Measurements from ENCODE around the gene MBD4. TPM values are rescaled to one million over a fixed set of nuclear protein-coding genes. Genes with fewer than 3 reads are reported as not detected.
"Not testable (repeated sequence)": the region's sequence is repeated elsewhere in the genome, so short reads cannot be mapped to it uniquely, and the experiment has no call there.

Gene MBD4
- total RNA-seq, 3 donors from 2014 or later (not counting 1 experiment from before 2014, with no cell fraction given) = 46.4 to 55.6 (median 48.0) TPM

- H3K36me3 ChIP-seq (ENCODE audit: control insufficient read depth, insufficient read depth, low read length) = peaks cover 32% of the 10 kb centered on the region
- intact Hi-C loops (cut with micrococcal nuclease) = no loop called here
- H3K9me3 ChIP-seq (ENCODE audit: control insufficient read depth, insufficient read depth, low read length) = no peaks in the 10 kb centered on the region
- no peaks in the 10 kb centered on the region for H3K9me3 Mint-ChIP-seq
- ATAC-seq (no peak), DNase-seq (no peak)
- no peak overlapping the region for H3K4me3 ChIP-seq (ENCODE audit: low read length)
- no peaks in the 10 kb centered on the region for H3K27me3 ChIP-seq (ENCODE audit: control insufficient read depth, insufficient read depth, low read length)
- H3K27ac Mint-ChIP-seq = no peak overlapping the region
- peaks cover 0 to 5% of the 10 kb centered on the region in 2 donors for H3K4me1 Mint-ChIP-seq
- no peak overlapping the region for H3K27ac ChIP-seq (ENCODE audit: low read length)
- 96% methylated on average over 10 of the region's 10 CpGs for WGBS (ENCODE audit: insufficient coverage)
- H3K27me3 Mint-ChIP-seq (ENCODE audit: low read depth in 2 of 2) = no peaks in the 10 kb centered on the region
- no peak overlapping the region for H3K4me3 Mint-ChIP-seq
- no peak for TF ChIP-seq CTCF (IDR thresholded peaks at IDR 0.05)
- no peaks in the 10 kb centered on the region for H3K4me1 ChIP-seq (ENCODE audit: control insufficient read depth, insufficient read depth, low read length)
- peaks cover 7% of the 10 kb centered on the region for H3K36me3 Mint-ChIP-seq
Measured at GRCh38 chr3:129386984-129387383, 52.8 kb downstream of the MBD4 start.

- peaks cover 22% of the 10 kb centered on the region for H3K36me3 ChIP-seq (ENCODE audit: control insufficient read depth, insufficient read depth, low read length)
- H3K27ac ChIP-seq (ENCODE audit: low read length); H3K4me3 Mint-ChIP-seq; intact Hi-C loops (cut with micrococcal nuclease); DNase-seq; H3K27ac Mint-ChIP-seq; H3K4me1 Mint-ChIP-seq; H3K9me3 ChIP-seq (ENCODE audit: control insufficient read depth, insufficient read depth, low read length); H3K4me3 ChIP-seq (ENCODE audit: low read length); H3K9me3 Mint-ChIP-seq; H3K4me1 ChIP-seq (ENCODE audit: control insufficient read depth, insufficient read depth, low read length); ATAC-seq; H3K36me3 Mint-ChIP-seq; H3K27me3 ChIP-seq (ENCODE audit: control insufficient read depth, insufficient read depth, low read length); H3K27me3 Mint-ChIP-seq (ENCODE audit: low read depth in 2 of 2): not testable (repeated sequence)
- WGBS (ENCODE audit: insufficient coverage) = 92% methylated on average over 8 of the region's 8 CpGs
Measured at GRCh38 chr3:129385507-129385906, 54.2 kb downstream of the MBD4 start.

- Mint-ChIP-seq H3K27me3 (ENCODE audit: low read depth in 2 of 2) (no peaks in the 10 kb centered on the region), H3K4me1 (no peaks in the 10 kb centered on the region), H3K9me3 (no peaks in the 10 kb centered on the region), H3K27ac (no peak overlapping the region), H3K36me3 (peaks cover 7% of the 10 kb centered on the region), H3K4me3 (no peak overlapping the region)
- Histone ChIP-seq H3K27ac (ENCODE audit: low read length) (no peak overlapping the region), H3K4me3 (ENCODE audit: low read length) (no peak overlapping the region), H3K27me3 (ENCODE audit: control insufficient read depth, insufficient read depth, low read length) (no peaks in the 10 kb centered on the region), H3K36me3 (ENCODE audit: control insufficient read depth, insufficient read depth, low read length) (peaks cover 19% of the 10 kb centered on the region), H3K9me3 (ENCODE audit: control insufficient read depth, insufficient read depth, low read length) (no peaks in the 10 kb centered on the region), H3K4me1 (ENCODE audit: control insufficient read depth, insufficient read depth, low read length) (no peaks in the 10 kb centered on the region)
- intact Hi-C loops (cut with micrococcal nuclease) = no loop called here
- 82% methylated on average over 18 of the region's 18 CpGs for WGBS (ENCODE audit: insufficient coverage)
- no peak for TF ChIP-seq CTCF (IDR thresholded peaks at IDR 0.05)
- DNase-seq = no peak
- ATAC-seq = no peak
Measured at GRCh38 chr3:129384594-129385323, 55.0 kb downstream of the MBD4 start.

GRCh38 chr3:129384103-129384502 is 55.6 kb downstream of the MBD4 start:
- H3K4me3 Mint-ChIP-seq; H3K4me1 Mint-ChIP-seq; intact Hi-C loops (cut with micrococcal nuclease): not testable (repeated sequence)

More at GRCh38 chr3:129384103-129384502, 55.6 kb downstream of the MBD4 start:
- H3K27me3 Mint-ChIP-seq (ENCODE audit: low read depth in 2 of 2); H3K27ac ChIP-seq (ENCODE audit: low read length); H3K4me3 ChIP-seq (ENCODE audit: low read length); H3K9me3 ChIP-seq (ENCODE audit: control insufficient read depth, insufficient read depth, low read length); H3K36me3 Mint-ChIP-seq; ATAC-seq; H3K9me3 Mint-ChIP-seq; H3K27ac Mint-ChIP-seq; H3K4me1 ChIP-seq (ENCODE audit: control insufficient read depth, insufficient read depth, low read length); DNase-seq; H3K27me3 ChIP-seq (ENCODE audit: control insufficient read depth, insufficient read depth, low read length): not testable (repeated sequence)
- 57% methylated on average over 4 of the region's 5 CpGs for WGBS (ENCODE audit: insufficient coverage)
- H3K36me3 ChIP-seq (ENCODE audit: control insufficient read depth, insufficient read depth, low read length) = peaks cover 13% of the 10 kb centered on the region

All from natural killer cell (primary cell).